Measurements from ENCODE around the gene BRAF. TPM values are rescaled to one million over a fixed set of nuclear protein-coding genes. Genes with fewer than 3 reads are reported as not detected.

BRAF gene
- total and polyA plus RNA-seq, 2 donors from 2014 or later: 8.0 to 43.9 TPM

GRCh38 chr7:140898786-140899536, 25.8 kb downstream of the BRAF start:
- intact Hi-C loops (cut with DNase I): no loop called here
- no peaks in the 10 kb centered on the region for H3K27me3 ChIP-seq (ENCODE audit: control insufficient read depth, insufficient read depth, low read length)
- no peak overlapping the region for H3K27ac ChIP-seq (ENCODE audit: low read depth in 2 of 2, low read length in 2 of 2)
- DNase-seq (no peak), FAIRE-seq (no peak)
- no peak overlapping the region for H3K9ac ChIP-seq (ENCODE audit: low read length in 3 of 3)
- TF ChIP-seq, protein P1, sequence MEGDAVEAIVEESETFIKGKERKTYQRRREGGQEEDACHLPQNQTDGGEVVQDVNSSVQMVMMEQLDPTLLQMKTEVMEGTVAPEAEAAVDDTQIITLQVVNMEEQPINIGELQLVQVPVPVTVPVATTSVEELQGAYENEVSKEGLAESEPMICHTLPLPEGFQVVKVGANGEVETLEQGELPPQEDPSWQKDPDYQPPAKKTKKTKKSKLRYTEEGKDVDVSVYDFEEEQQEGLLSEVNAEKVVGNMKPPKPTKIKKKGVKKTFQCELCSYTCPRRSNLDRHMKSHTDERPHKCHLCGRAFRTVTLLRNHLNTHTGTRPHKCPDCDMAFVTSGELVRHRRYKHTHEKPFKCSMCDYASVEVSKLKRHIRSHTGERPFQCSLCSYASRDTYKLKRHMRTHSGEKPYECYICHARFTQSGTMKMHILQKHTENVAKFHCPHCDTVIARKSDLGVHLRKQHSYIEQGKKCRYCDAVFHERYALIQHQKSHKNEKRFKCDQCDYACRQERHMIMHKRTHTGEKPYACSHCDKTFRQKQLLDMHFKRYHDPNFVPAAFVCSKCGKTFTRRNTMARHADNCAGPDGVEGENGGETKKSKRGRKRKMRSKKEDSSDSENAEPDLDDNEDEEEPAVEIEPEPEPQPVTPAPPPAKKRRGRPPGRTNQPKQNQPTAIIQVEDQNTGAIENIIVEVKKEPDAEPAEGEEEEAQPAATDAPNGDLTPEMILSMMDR (IDR thresholded peaks at IDR 0.05; ENCODE audit: borderline replicate concordance, extremely low read depth, insufficient read depth): no peak
- H3K36me3 ChIP-seq (ENCODE audit: control insufficient read depth in 2 of 3, insufficient read depth in 3 of 3, low read length in 3 of 3): no peaks in the 10 kb centered on the region
- H3K4me1 ChIP-seq (ENCODE audit: control insufficient read depth in 2 of 3, insufficient read depth in 2 of 3, low read depth in 1 of 3, low read length in 3 of 3): peaks cover 0 to 7% (median 2%) of the 10 kb centered on the region in 3 donors
- H3K4me3 ChIP-seq (ENCODE audit: low read length in 3 of 3): no peak overlapping the region
- peaks cover 0 to 7% (median 0%) of the 10 kb centered on the region in 3 donors for H3K9me3 ChIP-seq (ENCODE audit: control insufficient read depth in 2 of 3, insufficient read depth in 1 of 3, low read length in 3 of 3)

- Histone ChIP-seq H3K4me1 (ENCODE audit: control insufficient read depth in 2 of 3, insufficient read depth in 2 of 3, low read depth in 1 of 3, low read length in 3 of 3) (peaks cover 0 to 7% (median under 1%) of the 10 kb centered on the region in 3 donors), H3K9me3 (ENCODE audit: control insufficient read depth in 2 of 3, insufficient read depth in 1 of 3, low read length in 3 of 3) (no peaks in the 10 kb centered on the region), H3K9ac (ENCODE audit: low read length in 3 of 3) (no peak overlapping the region), H3K36me3 (ENCODE audit: control insufficient read depth in 2 of 3, insufficient read depth in 3 of 3, low read length in 3 of 3) (no peaks in the 10 kb centered on the region), H3K4me3 (ENCODE audit: low read length in 3 of 3) (no peak overlapping the region), H3K27me3 (ENCODE audit: control insufficient read depth, insufficient read depth, low read length) (no peaks in the 10 kb centered on the region), H3K27ac (ENCODE audit: low read depth in 2 of 2, low read length in 2 of 2) (no peak overlapping the region)
- TF ChIP-seq, protein P1 (IDR thresholded peaks at IDR 0.05; ENCODE audit: borderline replicate concordance, extremely low read depth, insufficient read depth): no peak
- DNase-seq (no peak), FAIRE-seq (peak; percentile 23)
- intact Hi-C loops (cut with DNase I): no loop called here
Measured at GRCh38 chr7:140896996-140897395, 27.7 kb downstream of the BRAF start.

DNA sequence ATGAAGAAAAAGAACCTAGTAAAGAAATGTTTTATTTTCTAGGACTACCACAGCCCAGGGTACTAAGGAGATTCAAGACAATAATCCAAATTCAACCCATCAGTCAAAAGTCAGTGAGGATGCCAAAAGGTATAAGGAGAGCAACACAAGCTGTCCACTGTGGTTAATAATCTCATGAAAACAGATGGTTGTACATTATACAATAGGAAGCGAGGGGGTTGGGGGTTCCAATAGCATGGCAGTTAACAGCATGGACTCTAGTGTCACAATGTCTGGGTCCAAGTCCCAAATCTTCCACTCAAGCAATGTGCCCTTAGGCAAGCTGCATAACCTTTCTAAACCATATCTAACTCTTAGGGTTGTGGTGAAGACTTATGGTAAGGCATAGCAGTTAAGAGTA, 35.1 kb downstream of the BRAF start:
- TF ChIP-seq, protein P1 (IDR thresholded peaks at IDR 0.05; ENCODE audit: borderline replicate concordance, extremely low read depth, insufficient read depth): no peak
- no peak for FAIRE-seq
- no peaks in the 10 kb centered on the region for H3K4me1 ChIP-seq (ENCODE audit: control insufficient read depth in 2 of 3, insufficient read depth in 2 of 3, low read depth in 1 of 3, low read length in 3 of 3)
- intact Hi-C loops (cut with DNase I): no loop called here
- H3K27me3 ChIP-seq (ENCODE audit: control insufficient read depth, insufficient read depth, low read length): no peaks in the 10 kb centered on the region
- no peak overlapping the region for H3K27ac ChIP-seq (ENCODE audit: low read depth in 2 of 2, low read length in 2 of 2)
- no peaks in the 10 kb centered on the region for H3K36me3 ChIP-seq (ENCODE audit: control insufficient read depth in 2 of 3, insufficient read depth in 3 of 3, low read length in 3 of 3)
- no peaks in the 10 kb centered on the region for H3K9me3 ChIP-seq (ENCODE audit: control insufficient read depth in 2 of 3, insufficient read depth in 1 of 3, low read length in 3 of 3)
- no peak overlapping the region for H3K4me3 ChIP-seq (ENCODE audit: low read length in 3 of 3)
- peak in 1 of 5 donors; percentile 23 for DNase-seq
- H3K9ac ChIP-seq (ENCODE audit: low read length in 3 of 3): no peak overlapping the region
